Stimulated activated CD4-positive, alpha-beta T cell treated with anti-CD3 and anti-CD28 coated beads, Interleukin-12 subunit alpha, Interleukin-12 subunit beta, amount 100 ng/mL, for 24 hours (primary cell): ENCODE measurements around the gene SFTPB.
"Not testable (repeated sequence)": the region's sequence is repeated elsewhere in the genome, so short reads cannot be mapped to it uniquely, and the experiment has no call there.

Experiments used
- DNase-seq, 2 experiments: peaks; one replicate each; pipeline ENCODE4 v3.0.0-alpha.2; 2020; ENCODE audit warnings: low read depth in 2 of 2

The SFTPB gene

GRCh38 chr2:85675866-85676548 is 8.0 kb upstream of the SFTPB start:
- DNase-seq = no peak

GRCh38 chr2:85675427-85675826 is 7.4 kb upstream of the SFTPB start:
- no peak for DNase-seq

DNA sequence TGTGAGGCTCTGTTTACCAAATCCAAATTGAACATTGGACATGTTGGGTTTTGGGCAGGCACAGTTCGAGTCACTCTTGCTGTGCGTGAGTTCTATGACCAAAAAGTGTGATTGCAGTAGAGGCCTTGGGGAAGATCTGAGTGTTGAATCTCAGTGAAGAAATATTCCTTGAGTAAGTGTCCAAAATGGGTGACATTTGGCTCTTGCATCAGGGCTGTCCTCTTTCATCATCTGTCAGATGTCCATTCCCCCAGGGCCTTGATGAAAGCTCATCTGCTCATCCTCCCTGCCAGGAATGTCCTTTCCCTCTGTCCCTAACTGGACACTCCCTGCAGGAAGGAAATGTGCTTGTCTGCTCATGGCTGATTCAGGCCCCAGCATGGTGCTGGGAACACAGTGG is 6.4 kb upstream of the SFTPB start:
- no peak for DNase-seq

- DNase-seq = no peak
These were observed 5.8 kb upstream of the SFTPB start for GRCh38 chr2:85673716-85674375.

DNA sequence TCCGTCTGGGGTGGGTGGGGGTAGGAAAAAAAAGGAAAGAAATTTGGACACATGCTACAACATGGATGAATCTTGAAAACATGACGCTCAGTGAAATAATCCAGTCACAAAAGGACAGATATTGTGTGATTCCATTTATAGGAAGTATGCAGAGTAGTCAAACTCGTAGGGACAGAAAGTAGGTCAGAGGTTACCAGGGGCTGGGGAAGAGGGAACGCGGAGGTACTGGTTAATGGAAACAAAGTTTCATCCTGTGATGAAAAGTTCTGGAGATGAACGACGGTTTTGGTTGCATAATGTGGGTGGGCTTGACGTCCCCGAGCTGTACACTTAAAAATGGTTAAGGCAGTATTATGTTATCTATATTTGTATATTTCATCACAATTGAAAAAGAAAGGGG is 4.5 kb upstream of the SFTPB start:
- DNase-seq = no peak

- DNase-seq = not testable (repeated sequence)
These were observed 2.4 kb upstream of the SFTPB start for GRCh38 chr2:85670416-85670815.

- DNase-seq = no peak
These were observed 1.6 kb upstream of the SFTPB start for GRCh38 chr2:85669549-85669948.

GRCh38 chr2:85668857-85669142 is 801 bp upstream of the SFTPB start:
- no peak for DNase-seq

GRCh38 chr2:85667561-85668008 is 414 bp downstream of the SFTPB start:
- DNase-seq = no peak

GRCh38 chr2:85666435-85667316 is 1.3 kb downstream of the SFTPB start:
- DNase-seq = no peak

DNA sequence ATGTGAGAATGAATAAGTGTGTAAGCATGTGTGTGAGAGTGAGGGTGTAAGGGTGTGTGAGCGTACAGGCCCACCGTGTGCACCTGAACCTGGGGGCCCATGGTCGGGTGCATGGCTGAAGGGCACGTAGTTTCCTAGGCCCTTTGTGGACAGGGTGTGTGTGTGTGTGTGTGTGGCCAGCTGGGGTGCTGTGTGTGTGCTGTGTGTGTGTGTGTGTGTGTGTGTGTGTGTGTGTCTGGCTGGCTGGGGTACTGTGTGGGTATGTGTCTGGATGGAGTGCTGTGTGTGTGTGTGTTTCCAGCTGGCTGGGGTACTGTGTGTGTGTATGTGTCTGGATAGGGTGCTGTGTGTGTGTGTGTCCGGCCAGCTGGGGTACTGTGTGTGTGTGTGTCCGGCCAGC is 2.0 kb downstream of the SFTPB start:
- DNase-seq = no peak

DNA sequence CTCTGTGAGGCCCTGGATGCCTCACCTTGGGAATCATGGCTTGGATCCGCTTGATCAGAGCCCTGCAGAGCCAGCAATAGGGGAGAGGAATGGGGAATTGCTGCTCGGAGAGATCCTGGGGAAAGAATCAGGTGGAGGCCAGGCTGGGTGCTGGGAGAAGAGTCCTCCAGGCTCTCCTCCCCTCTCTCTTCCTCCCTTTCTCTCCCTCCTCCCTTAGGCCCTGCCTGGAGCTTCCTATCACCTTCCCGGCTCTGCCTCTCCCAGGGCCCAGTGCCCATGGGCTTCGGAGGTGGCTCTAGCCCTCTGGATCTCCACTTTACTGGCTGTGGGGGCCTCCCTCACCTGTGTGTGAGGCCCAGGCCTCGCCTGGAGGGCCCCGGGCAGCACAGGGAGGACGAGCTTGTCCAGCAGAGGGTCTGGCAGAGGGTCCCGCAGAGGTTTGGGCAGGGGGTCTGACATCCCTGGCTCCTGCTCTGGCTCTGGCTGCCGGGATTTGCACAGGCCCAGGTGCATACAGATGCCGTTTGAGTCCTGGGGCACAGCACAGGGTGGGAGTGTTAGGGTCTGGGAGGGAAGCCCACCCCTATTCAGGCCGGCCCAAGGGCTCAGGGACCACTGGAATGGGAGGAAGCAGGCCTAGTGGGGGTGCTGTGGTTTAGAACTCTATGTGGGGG is 2.6 kb downstream of the SFTPB start:
- no peak for DNase-seq

GRCh38 chr2:85663594-85664565 is 4.1 kb downstream of the SFTPB start:
- no peak for DNase-seq

- no peak for DNase-seq
These were observed 5.0 kb downstream of the SFTPB start for GRCh38 chr2:85662899-85663593.

DNA sequence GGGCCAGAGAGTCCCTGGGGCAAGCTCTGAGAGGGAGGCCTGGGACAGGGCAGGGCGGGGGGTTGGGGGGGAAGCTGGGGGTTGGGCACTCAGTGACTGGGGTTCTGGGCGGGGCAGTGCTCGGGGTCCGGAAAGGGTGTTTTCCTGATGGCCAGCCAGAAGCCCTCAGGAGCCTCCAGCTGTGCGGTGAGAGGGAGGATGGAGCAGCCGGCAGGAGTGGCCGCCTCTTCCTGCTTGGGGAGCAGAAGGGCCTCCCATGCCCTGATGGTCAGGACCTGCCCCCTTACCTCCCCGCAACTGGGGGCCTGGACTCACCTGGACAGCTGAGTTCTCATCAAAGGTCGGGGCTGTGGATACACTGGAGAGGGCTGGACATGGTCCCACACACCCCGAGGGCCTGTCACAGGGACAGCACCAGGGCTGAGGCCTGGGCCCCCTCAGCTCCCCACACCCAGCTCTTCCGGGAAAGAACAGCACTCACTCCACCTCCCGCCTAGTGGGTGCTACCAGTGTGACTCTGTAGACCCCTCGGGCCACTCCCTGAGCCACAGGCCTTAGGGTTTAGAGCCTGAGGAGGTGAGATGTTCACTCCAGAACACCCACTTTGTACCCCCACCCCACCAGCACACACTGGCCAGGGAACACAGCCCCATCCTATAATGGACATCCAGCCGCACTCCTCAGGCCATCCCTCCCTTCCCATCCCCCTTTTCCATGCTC is 6.7 kb downstream of the SFTPB start:
- no peak for DNase-seq

DNA sequence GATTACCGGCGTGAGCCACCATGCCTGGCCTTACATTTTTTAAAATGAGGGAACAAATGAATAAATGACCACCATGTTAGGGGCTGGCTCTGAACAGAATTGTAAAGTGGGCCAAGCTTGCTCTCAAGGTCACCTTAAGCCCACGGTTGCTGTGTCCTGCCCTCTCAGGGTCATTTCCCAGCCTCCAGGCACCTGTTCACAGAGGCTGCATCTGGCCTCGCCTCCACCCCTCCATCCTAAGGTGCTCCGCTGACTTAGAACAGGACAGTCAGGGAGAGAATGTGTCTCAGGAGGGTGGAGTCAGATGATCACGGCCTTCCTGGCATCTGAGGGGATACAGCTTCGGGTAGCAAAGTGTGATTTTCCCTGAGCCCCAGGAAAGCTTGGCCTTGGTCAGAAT is 7.3 kb downstream of the SFTPB start:
- DNase-seq = no peak

GRCh38 chr2:85660301-85660700 is 7.7 kb downstream of the SFTPB start:
- DNase-seq = not testable (repeated sequence)

DNA sequence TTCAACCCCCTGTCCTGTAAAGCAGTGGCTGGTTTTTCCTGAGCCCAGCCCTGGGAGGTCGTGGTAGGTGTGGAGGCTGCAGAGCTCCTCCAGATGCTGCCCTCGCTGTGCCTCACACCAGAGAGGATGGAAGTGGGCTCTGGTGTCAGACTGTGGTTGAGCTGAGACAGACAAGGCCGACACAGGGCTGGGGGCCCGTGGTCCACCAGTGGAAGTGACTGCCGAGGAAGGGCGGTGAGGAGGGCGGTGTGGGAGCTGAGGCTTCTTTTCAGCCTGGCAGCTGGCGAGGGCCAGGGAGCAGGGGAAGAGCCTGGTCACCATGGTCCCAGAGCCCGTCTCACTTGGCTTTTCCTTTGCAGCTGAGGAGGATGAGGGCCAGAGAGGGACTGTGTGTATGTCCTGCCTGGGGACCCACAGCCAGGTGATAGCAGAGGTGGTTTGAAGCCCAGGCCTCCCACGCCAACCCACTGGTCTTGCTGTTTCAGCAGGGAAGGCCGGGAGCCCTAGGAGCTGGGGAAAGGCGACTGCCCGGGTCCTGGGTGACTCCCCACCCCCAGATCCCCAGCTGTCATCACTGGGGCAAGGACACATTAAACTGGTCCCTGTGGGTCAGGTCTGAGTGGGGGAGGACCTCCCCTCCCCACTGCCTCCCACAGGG is 8.5 kb downstream of the SFTPB start:
- no peak for DNase-seq

GRCh38 chr2:85657399-85657798 is 10.6 kb downstream of the SFTPB start:
- not testable (repeated sequence) for DNase-seq
